Lung microvascular endothelial cell (primary cell): Measurements from ENCODE around the gene C19orf85. TPM values are rescaled to one million over a fixed set of nuclear protein-coding genes. Genes with fewer than 3 reads are reported as not detected.
"Not testable (repeated sequence)": the region's sequence is repeated elsewhere in the genome, so short reads cannot be mapped to it uniquely, and the experiment has no call there.

Experiments
- DNase-seq, 2 donors: peaks; one replicate each; pipeline versions ENCODE4 v3.0.0 to v3.0.0-alpha.2; 2010; ENCODE audit warnings: low read depth in 2 of 2
- total RNA-seq: library from RNA; depleted of rRNA; stranded (reverse); fragments of >200 nt; gene quantifications from 2 replicates; pipeline ENCODE4 v1.2.1, GENCODE V29; 2014

The C19orf85 gene
- total RNA-seq, 1 donor from 2014 or later: not detected

GRCh38 chr19:55459950-55460657 lies 4.4 kb downstream of the C19orf85 start:
- DNase-seq: peak; percentile 22 to 56

DNA sequence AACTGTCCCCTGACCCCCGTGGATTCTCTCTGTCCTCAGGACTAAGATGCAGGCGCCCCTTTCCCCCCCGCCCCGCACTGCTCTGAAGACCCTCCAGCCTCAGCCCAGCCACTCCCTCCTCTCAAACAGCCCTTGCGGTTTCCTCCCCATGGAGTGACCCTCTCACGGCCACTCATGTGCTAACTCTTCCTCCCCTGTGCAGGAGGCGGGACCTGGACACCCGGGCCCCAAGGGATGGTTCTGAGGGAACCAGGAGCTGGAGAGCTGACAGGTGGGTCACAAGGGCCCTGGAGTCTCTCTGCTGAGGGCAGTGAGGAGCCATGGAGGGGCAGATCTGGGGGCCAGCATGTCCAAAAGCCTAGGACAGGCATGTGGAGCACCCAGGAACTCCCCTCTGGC lies 5.0 kb downstream of the C19orf85 start:
- DNase-seq: no peak

GRCh38 chr19:55457683-55458457 lies 6.7 kb downstream of the C19orf85 start:
- no peak for DNase-seq

- no peak for DNase-seq
Measured at GRCh38 chr19:55456347-55456746, 8.2 kb downstream of the C19orf85 start.

DNA sequence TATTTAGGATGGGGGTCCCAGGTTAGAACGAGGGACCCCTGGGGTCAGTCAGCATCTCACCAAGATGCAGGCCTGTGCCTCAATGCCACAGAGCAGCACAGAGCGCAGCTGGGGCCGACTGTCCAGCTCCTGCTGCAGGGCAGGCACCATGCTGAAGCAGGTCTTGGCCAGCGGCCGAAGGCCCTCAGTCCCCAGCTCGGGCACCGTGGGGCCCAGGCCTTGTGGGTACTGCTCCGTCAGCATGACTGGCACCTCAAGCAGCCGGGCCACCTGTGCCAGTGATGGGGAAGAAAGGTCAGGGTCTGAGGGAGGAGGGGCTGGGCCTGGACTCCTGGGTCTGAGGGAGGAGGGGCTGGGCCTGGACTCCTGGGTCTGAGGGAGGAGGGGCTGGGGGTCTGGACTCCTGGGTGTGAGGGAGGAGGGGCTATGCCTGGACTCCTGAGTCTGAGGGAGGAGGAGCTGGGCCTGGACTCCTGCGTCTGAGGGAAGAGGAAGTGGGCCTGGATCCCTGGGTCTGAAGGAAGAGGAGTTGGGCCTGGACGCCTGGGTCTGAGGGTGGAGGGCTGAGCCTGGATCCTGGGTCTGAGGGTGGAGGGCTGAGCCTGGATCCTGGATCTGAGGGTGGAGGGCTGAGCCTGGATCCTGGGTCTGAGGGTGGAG lies 8.8 kb downstream of the C19orf85 start:
- no peak for DNase-seq

DNA sequence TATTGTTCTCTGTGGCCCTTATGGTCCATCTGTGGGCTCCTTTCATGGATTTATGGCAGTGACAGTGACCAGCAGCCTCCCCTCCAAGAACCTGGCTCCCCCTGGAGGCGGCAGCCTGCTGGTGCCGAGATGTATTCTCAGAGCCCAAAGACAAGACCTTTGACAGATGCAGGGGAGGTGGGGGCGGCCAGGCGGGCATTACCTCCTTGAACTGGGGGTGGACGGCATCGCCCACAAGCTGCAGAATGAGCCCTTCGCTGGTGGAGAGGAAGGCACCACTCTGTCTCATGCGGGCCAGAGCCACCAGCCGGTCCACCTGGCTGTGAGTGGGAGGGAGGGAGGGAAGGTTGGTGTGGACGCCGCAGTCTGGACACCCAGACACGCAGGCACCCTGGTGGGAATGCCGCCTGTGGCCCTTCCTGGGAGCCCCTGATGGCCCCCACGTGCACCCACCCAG lies 9.7 kb downstream of the C19orf85 start:
- DNase-seq: peak; percentile 59 to 60

DNA sequence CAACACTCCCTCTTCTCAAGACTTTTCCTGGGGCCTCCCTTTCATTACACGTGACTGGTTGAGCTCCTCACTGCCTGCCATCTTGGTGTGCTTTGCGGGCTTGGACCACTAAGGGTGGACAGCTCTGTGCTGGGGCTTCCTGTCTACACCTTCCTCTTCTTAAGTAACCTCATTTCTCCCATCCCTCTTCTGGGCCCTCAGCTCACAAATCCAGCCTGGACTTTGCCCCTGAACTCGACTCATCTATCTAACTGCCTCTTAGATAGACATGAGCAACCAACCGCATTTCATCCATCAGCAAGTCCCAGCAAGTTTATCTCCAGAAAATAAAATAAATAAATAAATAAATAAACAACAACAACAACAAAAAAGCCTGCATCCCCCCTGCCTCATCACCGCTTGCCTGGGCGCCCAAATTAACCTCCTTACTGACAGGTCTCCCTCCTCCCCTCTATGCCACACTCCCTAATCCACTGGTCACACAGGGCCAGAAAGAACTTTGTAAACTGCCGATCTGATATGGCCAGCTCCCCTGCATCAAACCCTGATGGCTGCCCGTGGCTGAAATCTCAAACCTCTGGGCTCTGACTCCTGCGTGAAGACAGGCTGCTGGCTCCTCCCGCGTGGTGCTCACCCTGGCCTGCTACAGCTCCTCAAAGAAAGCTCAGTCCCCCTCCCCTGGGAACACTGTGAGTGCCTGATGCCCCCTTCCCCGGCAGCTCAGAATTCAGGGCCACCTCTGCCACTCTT lies 10.9 kb downstream of the C19orf85 start:
- DNase-seq: no peak

GRCh38 chr19:55452749-55453346 lies 11.7 kb downstream of the C19orf85 start:
- peak; percentile 60 to 61 for DNase-seq

GRCh38 chr19:55451965-55452748 lies 12.4 kb downstream of the C19orf85 start:
- DNase-seq: no peak

DNA sequence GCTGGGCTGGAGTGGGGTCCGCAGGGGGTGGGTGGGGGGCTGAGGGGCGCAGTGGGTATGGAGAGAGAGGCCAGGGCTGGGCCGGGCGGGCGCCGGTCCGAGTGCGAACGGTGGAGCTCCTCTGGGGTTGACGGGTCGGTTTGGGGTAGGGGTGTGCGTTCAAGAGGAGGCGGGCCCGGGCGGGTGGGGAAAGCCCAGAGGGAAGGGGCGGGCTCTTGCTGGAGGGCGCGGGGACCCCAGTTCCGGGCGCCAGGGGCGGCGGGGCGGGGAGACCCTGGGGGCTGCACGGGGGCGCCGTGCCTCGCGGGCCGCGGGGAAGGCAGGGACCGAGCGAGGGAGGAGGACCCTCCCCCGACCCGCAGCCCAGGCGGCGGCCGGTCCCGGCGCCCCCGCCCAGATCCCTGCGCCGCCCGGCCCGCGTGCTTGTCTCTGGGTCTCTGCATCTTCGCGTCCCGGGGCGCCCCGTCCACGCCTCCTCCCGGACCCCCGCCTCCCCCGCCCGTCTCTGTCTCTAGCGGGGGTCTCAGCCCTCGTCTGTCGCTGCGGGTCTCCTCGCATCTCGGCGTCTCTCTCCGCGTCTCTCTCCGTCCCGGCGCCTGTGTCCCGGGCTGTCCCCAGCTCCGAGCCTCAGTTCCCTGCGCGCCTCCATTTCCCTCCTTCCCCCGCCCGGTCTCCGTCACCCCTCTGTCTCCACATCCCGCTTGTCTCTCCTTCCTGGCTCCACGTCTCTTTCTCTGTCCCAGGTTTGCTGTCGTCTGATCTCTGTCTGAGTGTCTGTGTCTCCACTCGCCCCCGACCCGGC lies 13.2 kb downstream of the C19orf85 start:
- DNase-seq: no peak

DNA sequence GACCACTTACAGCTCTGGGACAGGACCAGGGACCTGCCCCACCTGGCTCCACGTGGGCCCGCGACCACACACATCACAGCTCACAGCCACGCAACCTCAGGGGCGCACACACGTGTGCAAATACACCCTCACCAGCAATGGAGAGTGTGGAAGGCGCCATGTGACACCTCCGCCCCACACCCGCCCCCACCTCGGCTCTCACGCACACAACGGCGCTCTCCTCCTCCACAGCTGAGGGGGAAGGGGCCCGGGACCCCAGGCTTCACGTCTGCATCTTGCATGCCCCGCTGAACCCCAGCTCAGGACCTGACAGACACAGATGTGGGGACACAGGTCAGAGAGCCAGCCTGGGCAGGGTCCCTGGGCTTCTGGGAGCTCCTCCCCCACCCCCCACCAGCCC lies 15.1 kb downstream of the C19orf85 start:
- no peak for DNase-seq

GRCh38 chr19:55448175-55448490 lies 16.4 kb downstream of the C19orf85 start:
- not testable (repeated sequence) for DNase-seq

- peak in 1 of 2 donors; percentile 30 for DNase-seq
Measured at GRCh38 chr19:55447421-55448174, 17.0 kb downstream of the C19orf85 start.

- no peak for DNase-seq
Measured at GRCh38 chr19:55446060-55446459, 18.5 kb downstream of the C19orf85 start.

DNA sequence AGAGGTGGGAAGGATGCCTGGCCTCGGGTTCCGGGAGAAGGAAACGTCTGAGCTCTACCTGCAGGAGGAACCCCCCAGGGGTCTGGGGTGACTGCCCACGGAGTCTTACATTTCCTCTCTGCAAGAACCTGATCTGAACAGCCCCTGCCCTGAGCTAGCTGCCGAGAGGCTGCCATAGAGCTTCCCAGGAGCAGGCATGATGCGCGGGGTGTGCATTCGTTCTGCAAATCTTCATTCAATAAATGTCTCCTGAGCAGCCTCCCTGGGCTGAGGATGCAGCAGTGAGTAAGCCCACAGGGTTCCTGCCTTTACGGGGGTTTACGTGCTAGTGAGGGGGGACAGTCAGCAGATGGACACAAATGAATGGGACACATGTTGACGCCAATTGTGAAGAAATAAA lies 19.9 kb downstream of the C19orf85 start:
- DNase-seq: no peak

DNA sequence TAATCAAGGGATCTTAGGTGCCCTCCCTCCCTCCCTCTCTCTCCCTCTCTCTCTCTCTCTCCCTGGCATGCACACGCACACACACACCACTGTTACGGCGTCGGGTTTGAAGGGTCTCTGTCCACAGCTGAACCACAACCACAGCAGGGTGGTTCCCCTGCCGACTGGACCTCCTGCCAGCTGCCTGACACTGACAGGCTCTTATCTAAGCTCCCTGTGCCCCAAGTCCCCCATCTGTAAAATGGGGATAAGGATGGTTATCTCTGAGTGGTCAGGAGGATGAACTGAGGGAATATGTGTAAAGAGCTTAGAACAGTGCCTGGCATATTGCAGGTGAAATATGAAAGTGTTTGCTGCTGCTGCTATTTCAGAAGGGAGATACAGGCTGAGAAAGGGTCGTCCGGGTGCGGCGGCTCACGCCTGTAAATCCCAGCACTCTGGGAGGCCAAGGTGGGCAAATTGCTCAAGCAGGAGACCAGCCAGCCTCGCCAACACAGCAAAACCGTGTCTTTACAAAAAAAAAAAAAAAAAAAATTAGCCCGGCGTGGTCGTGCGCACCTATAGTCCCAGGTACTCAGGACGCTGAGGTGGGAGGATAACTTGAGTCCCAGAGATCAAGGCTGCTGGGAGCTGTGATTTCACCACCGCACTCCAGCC lies 20.6 kb downstream of the C19orf85 start:
- DNase-seq: no peak

DNA sequence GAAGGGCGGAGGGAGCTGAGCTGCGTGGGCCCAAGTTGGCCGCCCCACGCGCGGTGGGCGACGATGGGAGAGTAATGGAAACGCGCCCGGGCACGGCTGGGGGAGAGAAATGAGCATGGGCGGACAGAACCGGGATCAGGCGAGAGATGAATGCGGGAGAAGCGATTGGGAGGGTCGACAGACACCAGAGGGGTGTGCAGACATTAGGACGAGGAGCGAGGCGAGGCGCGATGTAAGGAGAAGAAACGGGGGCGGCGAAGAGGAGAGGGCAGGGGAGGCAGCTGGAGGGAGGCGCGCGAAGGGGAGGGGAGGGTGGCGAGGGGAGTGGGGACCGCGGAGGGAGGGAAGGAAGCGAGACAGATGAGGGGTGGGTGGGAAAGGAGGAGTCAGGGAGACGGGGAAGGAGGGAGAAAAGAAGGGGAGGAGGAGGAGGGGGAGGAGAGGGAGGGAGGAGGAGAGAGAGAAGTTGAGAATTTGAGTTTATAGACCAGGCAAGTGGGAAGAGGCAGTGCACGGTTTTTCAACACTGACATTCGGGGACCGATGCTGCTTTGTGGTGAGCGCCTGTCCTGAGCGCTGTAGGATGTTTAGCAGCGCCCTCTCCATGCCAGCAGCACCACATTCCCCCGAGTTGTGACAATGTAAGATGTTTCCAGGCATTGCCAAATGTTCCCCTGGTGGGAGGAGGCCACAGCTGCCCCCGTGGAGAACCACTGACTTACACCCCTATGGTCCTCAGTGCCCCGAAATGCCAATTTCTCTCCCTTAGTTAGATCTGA lies 21.3 kb downstream of the C19orf85 start, which contains the start of gene SHISA7:
Gene SHISA7 (minus strand): TSS at position 256 of the 779 bp plus-strand sequence. CDS start 437 bp downstream, outside the sequence.
- no peak for DNase-seq
